ENCODE measurements around the gene TMOD2.

The TMOD2 gene

DNA sequence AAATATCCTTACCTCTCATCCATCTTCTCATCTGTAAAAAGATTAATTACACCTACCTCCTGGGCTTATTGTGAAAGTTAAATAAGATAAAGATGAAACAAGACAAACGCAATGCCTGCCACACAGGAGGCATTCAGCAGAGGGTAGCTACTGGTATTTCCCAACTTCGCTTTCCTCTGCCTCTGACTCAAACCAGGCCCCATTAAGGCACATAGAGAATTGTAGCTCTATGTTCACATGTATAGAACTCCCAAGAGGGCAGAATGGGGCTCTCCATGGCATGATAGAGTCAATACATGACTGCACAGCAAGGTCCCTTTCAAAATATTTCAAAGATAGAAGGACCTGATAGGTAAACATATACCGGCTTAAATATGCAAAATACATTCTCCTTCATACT, 15.3 kb upstream of the TMOD2 start:
- no peak for DNase-seq

DNA sequence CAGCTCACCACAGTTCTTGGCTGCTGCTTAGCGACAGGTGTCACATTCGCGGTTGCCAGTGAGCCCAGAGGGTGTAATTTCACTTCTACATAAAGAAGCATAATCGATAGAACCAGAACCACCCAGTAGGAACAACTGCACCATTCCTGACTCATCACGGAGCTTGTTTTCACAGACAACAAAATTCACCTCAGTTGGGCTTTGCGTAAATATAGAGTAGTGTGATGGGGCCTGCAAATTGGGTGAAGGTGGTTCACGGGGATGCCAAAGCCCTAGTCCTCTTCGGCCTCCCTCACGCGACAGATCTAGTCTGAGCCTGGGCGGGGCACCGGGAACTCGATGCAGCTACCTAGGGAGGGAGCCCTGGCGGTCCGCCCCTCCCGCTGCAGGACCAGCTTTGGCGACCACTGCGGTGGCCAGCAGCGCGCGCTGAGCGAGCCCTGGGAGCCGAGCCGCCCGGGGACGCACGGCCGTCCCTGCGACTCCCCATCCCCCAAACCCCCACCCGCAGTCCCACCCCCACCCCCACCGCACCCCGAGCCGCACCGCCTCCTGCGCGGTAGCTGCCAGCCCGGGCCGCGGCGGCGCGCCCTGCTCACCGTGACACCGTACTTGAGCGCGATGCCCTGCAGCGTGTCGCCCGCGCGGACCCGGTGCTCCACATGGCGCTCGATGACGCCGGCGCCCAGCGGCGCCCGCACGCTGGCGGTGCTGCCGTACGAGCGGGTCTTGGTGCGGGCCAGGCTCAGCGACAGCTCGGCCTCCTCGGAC, 14.5 kb upstream of the TMOD2 start:
- peak; percentile 42 for DNase-seq

DNA sequence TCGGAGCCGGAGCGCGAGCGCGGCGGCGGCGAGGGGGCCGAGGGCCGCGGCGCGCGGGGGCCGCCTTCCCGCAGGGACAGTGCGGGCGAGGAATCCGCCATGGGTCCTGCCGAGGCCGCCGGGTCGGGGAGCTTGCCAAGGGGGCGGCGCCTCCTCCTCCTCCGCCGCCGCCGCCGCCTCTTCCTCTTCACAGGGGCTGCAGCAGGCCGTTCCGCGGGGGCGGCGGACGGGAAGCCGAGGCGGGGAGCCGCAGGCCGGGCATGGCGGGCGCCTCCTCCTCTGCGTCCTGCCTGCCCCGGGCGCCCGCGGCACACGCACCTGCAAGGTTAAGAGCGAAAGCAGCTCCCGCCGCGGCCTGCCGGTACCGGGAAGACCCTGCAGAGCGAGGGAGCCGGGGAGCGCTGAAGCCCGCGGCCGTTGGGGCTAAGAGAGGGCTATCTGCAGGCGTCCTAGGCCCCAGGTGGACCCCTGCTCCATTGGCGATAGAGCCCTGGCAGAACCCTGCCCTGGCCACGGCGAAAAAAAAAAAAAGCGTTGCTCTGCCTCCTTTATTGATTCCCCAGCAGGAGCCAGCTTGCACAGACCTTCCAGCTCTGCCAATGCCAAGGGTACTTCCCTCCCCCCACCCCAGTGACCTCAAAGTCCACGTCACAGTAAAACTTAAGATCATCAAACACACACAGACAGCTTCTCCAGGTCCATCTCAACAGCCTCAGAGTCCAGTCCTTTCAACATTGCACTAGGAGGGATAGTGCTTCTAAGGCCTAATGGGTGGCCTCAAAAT, 13.7 kb upstream of the TMOD2 start, which contains the start of gene LYSMD2:
Gene LYSMD2 (minus strand): TSS at position 134 of the 784 bp plus-strand sequence. CDS start 33 bp downstream, at position 101.
- DNase-seq, result peak; percentile 59

DNA sequence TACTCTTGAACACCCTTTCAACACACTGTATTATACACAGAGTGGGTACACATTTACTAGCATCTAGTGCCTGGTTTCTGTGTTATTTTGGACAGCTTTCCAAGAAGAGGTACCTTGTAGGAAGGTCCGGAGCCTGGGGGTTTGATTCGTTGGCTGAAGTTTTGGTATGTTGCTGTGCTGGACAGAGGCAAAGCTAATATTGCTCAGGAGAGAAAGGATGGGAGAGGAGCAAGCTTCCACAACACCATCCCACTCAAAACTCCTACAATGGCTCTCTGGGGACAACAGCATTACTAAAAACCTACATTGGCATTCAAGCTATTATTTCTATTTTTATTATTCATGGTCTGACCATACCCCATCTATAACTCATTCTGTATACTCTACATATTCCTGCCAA, 12.8 kb upstream of the TMOD2 start:
- DNase-seq, result no peak

DNA sequence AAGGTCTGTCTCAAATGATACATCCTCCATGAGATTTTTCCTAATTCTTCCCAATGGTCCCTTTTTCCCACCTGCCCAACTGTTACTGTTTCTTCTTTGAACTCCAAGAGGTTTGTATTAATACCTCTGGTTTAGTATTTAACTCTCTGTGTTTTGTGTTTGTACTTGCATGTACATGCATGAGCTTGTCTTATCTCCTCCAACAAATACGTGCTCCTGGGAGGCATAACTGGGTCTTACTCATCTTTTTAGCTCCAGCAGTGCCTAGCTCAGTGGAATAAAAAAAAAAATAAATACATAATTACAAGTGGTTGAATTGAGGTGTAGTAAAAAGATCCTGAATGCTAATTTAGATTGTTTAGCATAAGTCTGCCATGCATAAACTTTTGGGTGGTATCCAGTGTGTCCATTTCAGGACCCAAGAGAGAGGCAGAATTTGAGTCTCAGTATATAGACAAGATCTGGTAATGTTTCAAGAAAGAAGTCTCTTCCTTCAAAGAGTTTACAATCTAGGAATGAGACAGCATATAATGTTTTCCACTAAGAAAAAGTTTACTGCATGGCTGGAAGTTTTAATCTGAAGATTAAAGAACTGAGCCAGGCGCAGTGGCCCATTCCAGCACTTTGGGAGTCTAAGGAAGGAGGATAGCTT, 12.2 kb upstream of the TMOD2 start:
- DNase-seq, result no peak

DNA sequence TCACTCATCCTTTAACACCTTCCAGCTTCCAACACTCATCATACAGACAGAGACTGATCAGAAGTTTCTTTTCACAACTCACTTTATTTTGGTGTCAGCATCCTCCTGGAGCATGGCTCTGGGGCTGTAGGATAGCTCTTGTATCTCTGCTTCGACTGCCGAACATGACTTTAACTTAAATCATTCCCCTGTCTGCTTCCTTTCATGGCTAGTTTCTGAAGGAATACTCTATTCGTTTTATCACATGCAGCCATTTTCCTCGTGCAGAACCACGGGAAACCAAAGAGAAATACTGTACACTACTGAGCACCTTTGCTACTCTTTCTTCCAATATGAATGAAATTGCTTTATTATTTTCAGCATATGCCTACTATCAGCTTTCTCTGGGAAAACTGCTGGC, 2.1 kb upstream of the TMOD2 start:
- DNase-seq, result no peak

DNA sequence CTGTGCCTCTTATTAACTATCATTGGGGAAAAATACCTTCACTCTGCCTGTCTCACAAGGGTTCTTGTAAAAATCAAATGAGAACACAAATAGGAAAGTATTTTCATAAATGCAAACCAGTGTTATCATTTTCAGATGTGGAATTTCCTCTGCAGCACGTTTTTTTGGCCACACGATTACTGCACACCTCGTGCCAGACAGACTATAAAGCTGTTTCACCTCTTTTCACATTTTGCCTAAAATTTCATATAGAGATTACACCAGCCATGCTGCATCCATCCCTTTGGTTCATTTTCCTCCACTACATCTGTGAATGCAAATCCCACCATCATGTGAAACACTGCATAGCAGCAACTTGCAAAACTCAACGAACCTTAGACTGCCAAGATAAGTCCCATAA, 1.2 kb upstream of the TMOD2 start:
- DNase-seq, result no peak

DNA sequence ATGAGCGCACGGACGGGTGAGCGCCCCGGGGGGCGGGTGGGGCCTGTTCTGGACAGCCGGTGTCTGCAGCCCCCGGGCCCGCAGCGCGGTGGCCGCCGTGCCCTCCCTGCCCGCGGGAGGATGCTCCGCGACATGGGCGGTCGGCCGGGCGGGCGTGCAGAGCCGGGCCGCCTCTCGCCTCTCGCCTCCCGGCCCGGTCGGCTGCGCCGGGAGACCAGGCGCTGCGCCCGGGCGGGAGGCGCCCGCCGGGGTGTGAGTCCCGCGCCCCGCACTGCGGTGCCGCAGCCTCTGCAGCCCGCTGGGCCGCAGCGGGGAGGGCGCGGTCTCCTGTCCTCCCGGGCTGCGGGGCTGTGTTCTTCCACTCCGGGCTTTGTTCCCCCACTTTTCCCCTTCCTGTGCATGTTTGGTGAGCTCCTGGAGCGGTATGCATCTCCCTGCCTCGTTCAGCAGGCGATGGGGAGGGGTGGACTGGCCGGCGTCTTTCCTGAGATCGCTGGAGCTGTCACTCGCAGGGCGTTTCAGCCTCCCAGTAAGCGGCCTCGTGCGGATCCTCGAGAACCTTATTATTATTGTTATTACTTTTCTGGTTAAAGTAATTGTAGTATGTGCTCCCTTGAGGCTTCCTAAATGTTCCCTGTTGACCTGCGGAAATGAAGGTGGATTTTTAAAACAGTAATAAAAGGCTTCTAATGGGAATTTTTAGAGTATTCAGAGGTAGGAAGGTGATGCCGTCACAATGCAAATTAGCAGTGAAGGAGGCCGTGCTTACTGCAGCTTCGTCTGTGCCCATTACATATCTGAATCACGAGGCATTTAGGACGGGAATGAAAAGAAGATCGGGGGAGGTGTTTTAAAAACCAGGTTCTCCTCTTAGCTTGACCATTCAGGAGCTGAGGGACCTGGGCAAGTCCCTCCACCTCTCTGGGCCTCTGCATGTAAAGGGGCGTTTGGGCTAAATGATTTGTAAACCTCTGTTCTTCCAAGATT, 593 bp downstream of the TMOD2 start:
- no peak for DNase-seq

DNA sequence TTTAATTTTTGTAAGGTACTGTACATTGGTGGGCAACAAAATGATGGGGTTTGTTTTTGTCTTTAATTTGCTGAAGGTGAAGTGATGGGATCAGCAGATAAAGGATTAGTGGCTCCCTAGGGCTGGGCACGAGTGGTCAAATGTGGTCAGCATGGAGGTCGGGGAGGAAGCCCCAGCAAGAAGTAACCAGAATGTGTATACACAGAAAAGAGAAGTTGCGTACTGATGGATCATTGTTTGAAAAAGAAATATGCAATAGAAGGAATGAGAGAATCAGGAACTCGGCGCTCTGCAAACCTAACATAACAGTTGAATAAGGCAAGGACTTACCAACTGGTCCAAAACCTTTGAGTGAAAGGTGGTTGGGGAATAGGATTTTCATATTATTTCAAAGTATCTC, 1.5 kb downstream of the TMOD2 start:
- no peak for DNase-seq

DNA sequence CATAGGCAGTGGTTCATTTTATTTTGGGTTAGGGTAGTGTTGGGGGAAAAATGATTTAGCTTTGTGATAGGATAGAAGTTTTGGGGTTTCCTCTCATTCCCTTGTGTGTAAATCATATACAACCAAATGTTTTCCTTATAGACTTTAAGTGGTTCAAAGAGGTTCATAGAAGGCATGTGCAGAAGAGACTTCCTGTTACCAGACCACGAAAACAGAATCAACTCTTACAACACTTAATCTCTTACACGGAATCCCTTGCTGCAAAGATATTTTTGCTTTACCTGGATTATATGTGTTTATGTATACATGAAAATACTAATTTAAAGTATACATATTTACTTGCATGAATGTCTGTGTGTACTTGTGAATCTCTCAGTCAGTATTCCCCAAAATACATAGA, 2.9 kb downstream of the TMOD2 start:
- DNase-seq, result no peak

DNA sequence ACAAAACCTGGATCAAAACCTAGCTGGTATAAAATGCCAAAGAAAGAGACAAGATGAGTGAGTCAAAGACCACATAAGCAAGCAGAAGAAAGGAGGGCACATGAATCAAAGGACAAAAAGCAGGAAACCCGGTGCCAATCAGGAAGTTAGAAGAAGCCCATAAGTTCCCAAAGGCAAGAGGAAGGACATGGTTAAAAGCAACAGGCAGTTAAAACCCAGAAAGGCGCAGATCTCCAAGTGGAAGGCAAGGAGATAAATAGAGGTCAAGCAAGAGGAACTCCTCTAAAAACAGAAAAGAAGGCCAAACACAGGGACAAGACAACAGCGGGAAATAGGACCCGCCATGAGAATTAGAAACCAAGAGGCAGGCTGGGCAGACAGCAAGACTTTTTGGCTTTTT, 4.4 kb downstream of the TMOD2 start:
- no peak for DNase-seq

DNA sequence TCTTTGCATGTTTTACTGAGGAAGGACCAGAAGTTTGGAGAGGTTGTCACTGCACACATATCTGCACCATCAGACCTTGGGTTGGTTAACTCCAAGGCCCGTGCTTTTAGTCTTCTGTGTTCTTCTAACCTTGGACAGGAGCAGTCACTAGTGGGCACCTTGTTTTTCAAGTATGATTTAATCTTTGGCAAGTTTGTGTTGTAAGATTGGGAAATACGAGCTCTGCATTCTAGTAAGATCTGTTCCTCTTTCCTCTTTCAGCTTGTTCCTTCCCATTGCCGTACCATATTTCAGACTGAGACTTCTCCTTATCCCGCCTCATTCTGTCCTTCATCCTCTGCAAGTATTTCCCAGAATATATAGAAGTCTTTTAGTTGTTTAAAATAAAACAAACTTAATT, 5.1 kb downstream of the TMOD2 start:
- no peak for DNase-seq

DNA sequence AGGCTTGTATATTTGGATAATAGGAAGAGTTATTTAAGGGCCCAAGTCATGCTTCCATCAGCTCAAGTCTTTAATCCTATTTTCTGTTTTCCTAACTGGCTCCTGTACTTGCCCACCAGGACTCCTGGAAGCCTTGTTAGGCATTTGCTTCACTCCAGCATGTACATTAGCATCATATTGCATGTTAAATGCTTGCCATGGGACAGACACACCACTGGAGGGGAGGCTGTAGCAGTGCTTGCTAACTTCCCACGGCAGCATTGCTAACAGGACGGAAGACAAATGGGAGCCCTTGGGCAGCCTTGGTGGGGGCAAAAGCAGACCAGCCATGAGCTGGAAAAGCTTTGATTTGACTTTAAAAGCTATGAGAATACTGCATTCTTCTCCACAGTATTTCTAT, 6.1 kb downstream of the TMOD2 start:
- DNase-seq, result no peak

DNA sequence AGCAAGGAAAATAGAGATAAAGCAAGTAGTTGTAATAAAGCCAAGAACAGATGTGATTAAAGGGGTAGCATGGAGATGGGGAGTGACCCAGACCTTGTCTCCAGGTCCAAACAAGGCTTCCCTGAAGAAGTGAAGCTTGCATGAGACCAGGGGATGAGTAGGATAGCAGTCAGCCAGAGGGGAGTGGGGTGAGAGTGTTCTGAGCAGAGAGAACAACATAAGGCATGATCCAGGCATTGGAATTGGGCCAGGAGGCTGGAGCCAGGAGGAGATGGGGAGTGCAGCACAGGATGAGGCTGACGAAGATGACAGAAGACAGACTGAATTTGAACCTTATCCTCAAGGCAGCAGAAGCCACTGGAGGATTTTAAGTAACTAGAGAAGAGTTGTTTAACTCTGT, 7.2 kb downstream of the TMOD2 start:
- DNase-seq, result no peak

DNA sequence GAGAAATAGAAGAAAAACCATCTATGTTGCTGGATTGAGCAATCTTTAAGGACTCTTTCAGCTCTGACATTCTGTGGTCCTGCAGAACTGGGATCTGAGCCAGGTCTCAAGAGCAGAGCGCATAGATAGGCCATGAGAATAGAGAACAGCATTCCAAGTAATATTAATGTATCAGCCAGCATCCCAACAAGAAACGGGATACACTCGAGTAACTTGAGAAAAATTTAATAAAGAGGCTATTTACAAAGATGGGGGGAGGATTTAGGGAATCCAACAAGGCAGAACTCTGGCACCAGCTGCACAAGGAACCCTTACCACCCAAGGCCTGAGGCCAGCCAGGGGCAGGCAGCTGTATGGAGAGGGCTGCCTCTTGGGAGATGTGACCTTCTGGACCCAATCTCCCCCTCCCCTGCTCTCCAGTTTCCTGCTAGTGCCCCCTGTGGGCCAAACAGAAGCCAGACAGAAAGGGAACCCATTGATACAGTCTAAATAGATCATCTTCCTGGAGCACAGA, 8.2 kb downstream of the TMOD2 start:
- no peak for DNase-seq

DNA sequence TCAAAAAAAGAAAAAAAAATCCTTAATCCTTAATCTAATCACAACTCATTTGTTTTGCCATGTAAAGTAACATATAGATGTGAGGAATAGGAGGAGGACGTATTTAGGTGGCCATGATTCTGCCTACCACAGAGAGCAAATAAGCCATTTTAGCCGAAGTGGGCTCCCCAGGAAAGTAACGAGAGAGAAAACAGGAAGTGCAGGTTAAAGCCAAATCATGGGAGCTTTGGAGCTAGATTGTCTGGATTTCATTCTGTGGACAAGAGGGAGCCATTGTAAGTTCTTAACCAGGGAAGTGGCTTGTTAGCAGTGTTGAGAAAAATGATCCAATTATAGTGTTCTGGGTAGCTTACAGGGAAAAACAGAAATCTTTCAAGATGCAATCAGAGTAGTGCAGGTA, 9.4 kb downstream of the TMOD2 start:
- no peak for DNase-seq

DNA sequence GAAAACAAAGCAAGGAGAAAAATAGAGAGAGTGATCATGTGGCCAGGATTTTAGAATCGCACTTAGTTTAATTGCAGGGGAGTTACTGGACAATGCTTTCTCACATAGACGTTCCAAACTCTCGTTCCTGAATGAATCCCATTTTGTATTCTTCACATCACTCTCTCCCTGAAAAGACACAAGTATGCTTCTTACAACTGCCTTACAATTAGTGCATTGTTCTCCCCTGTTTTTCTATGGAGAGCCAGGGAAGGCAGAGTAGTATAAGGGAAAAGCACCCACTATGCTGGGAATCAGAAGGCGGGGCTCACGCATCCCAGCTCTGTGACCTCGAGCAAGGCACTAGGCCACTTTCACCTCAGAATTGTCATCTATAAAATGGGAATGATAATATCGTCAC, 14.4 kb downstream of the TMOD2 start:
- no peak for DNase-seq

DNA sequence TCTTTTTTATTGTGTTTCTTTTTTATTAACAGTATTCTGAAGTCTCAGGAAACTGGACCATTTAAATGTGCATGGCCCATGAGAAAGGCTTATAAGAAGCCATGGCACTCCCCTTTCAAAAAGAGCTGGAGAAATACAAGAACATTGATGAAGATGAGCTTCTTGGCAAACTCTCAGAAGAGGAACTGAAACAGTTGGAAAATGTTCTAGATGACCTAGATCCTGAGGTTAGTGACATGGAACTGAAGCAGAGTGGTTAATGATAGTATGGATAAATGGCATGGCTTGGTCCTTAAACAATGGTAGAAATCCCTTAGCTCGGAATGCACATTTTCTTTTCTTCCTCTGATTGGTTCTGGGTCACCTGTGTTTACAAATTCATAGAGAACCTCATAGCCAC, 14.9 kb downstream of the TMOD2 start:
- no peak for DNase-seq

DNA sequence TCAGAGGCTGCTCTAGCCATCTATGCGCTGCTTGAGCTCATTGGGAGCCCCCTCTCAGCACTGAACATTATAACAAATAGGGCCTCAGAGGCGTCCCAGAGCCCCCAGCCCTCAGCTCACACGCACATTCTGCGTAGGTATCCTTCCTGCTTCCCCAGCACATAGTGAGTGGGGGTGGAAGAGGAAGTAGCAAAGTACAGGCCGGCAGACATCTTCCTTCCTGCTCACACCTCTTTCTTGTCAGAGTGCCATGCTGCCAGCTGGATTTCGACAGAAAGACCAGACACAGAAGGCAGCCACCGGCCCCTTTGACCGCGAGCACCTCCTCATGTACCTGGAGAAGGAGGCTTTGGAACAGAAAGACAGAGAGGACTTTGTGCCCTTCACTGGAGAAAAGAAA, 16.6 kb downstream of the TMOD2 start:
- DNase-seq, result peak; percentile 7

DNA sequence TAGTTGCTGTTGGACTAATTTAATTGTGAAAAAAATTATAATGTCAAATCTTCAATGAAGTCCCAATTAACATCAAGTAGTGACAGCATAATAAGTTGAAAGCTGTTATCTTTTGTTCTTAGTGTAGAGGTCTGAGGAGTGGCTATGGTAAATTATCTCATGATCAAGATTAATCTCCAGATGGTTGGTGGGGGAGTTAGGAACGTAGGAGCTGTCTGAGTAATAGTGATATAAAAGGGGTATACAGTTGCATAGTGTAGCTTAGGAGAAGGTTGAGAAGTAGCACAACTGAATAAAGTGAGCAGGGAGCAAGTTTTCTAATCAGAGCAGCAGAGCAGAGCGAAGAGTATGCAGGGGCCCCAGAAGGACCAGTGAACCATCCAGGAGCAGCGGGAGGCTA, 19.5 kb downstream of the TMOD2 start:
- DNase-seq, result no peak

DNA sequence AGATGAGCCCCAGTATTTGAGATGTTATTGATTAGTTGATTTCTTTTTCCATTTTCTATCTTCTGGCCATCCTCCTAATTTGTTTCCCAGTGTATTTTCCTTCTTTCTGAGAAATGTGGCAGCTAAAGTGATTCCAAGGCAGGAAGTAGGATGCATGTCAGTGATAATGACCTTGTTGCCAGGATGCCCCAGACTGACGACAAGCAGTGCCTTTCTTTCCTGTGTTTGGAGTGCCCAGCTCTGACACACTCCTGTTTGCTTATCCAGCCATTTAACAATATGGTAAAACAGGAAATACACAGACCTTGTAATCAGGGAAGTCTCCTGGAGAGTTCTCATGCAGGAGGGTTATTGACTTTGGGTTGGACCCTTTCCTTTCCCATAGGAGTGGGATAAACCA, 20.4 kb downstream of the TMOD2 start:
- DNase-seq, result no peak

DNA sequence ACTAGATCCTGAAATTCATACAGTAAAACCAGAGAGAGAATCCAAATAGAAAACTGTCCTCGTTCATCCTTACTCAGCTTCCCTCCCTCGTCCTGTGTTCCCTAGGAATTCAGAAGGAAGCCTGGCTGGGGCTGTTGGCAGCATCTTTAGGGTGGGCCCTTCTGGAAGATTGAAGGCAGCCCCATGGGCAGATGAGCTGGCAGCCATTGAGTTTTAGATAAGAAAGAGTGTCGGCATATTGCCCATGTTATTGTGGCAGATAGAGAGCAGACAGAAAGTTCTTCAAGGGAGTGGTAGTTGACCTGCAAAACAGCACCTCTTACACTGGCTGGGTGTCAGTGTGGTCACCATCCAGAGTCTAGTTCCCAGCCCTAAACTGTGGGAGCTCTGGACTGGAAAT, 23.5 kb downstream of the TMOD2 start:
- no peak for DNase-seq

Measured in CD4-positive, alpha-beta T cell treated with Interferon gamma for 1 hour (primary cell).